HepG2 (cell line): Measurements from ENCODE around the gene LRP5. TPM values are rescaled to one million over a fixed set of nuclear protein-coding genes. Genes with fewer than 3 reads are reported as not detected.
A peak's percentile ranks its signal among the peaks of the same experiment; 100 is the strongest.

Source experiments
- ATAC-seq: fragments of 200-7000 bp; cut with Tn5 transposase; 3 replicates; pipeline ENCODE4 v1.9.1; 2020; ENCODE audit warnings: mild to moderate bottlenecking, moderate library complexity
- BruUV-seq: library from RNA; stranded (reverse); fragments of 400-500 nt; replicated peaks from 2 replicates; lab custom pipeline; 2021; lab: Mats Ljungman, UMichigan
- CTCF ChIA-PET: fragments of 300-600 bp; formaldehyde crosslinking; extraction: SDS; loops from one replicate; lab custom pipeline; 2021; ENCODE audit warnings: low total read pairs, inconsistent platforms, low intra/inter-chr PET ratio; lab: Yijun Ruan, JAX
- POLR2A ChIA-PET: fragments of 350-600 bp; sonication (Branson Sonifier 250); formaldehyde crosslinking; loops from one replicate; lab custom pipeline; 2020; ENCODE audit warnings: antibody characterized with exemption, inconsistent platforms; lab: Yijun Ruan, JAX
- DNase-seq: peaks from one replicate; pipeline ENCODE4 v3.0.0-alpha.2; 2015; ENCODE audit warnings: low spot score
- FAIRE-seq: peaks from 3 replicates; lab custom pipeline; 2011; peaks lifted over from hg19 to GRCh38; lab: Jason Lieb, UNC
- H2AFZ ChIP-seq: one replicate; pipeline ENCODE4 v1.6.1; 2011; ENCODE audit warnings: low read length, inconsistent platforms
- H3K27ac ChIP-seq: fragments of 300-600 bp; 3 replicates; pipeline ENCODE4 v1.8.0; 2011; ENCODE audit warnings: mixed run types, mild to moderate bottlenecking, mixed read lengths, low read length, inconsistent platforms; ENCODE audit not compliant: insufficient read depth; ENCODE audit errors: extremely low read length
- H3K27me3 ChIP-seq, 2 experiments: fragments of 200-600 bp in 1 of 2; 2 replicates in 1 of 2; 3 replicates in 1 of 2; pipeline versions ENCODE4 v1.6.0 to v1.8.0; 2011; ENCODE audit warnings: low read length in 2 of 2, mild to moderate bottlenecking in 2 of 2, moderate library complexity in 2 of 2, inconsistent platforms in 1 of 2; ENCODE audit not compliant: insufficient read depth in 2 of 2, control insufficient read depth in 1 of 2
- H3K36me3 ChIP-seq, 2 experiments: fragments of 200-600 bp in 1 of 2; replicated peaks in 1 of 2; 2 replicates in 1 of 2; 3 replicates in 1 of 2; pipeline versions ENCODE4 v1.5.1 to v1.8.0; 2011; ENCODE audit warnings: low read length in 2 of 2, inconsistent platforms in 1 of 2; ENCODE audit not compliant: insufficient read depth in 2 of 2, control insufficient read depth in 1 of 2
- H3K4me1 ChIP-seq: 2 replicates; pipeline ENCODE4 v1.5.1; 2012; ENCODE audit warnings: low read length, inconsistent platforms; ENCODE audit not compliant: insufficient read depth
- H3K4me2 ChIP-seq: 2 replicates; pipeline ENCODE4 v1.6.0; 2011; ENCODE audit warnings: low read depth, low read length, inconsistent platforms
- H3K4me3 ChIP-seq, 3 experiments: fragments of 200-600 bp in 1 of 3; sonication (generic), shearing (Covaris generic) in 1 of 3; replicated peaks in 1 of 3; 2 replicates each; pipeline ENCODE4 v1.5.1; 2011 to 2016; ENCODE audit warnings: low read length in 3 of 3, inconsistent platforms in 2 of 3, low read depth in 2 of 3, mild to moderate bottlenecking in 2 of 3, control low read depth in 1 of 3, mixed read lengths in 1 of 3; ENCODE audit not compliant: insufficient read depth in 1 of 3
- H3K79me2 ChIP-seq: one replicate; pipeline ENCODE4 v1.6.1; 2011; ENCODE audit warnings: low read length, inconsistent platforms; ENCODE audit not compliant: insufficient read depth
- H3K9ac ChIP-seq: 2 replicates; pipeline ENCODE4 v1.6.0; 2011; ENCODE audit warnings: mild to moderate bottlenecking, low read depth, low read length, inconsistent platforms; ENCODE audit not compliant: insufficient read depth
- H3K9me3 ChIP-seq: 2 replicates; pipeline ENCODE4 v1.5.1; 2012; ENCODE audit warnings: mild to moderate bottlenecking, low read length
- H4K20me1 ChIP-seq: 2 replicates; pipeline ENCODE4 v1.6.0; 2011; ENCODE audit warnings: inconsistent platforms, mild to moderate bottlenecking, low read length, moderate library complexity; ENCODE audit not compliant: insufficient read depth
- AGO2 ChIP-seq: fragments of 200-400 bp; formaldehyde crosslinking; optimal IDR thresholded peaks from 2 replicates; pipeline ENCODE3; 2017; ENCODE audit warnings: mild to moderate bottlenecking, low read depth, low read length, moderate library complexity
- CEBPB ChIP-seq: IDR thresholded peaks from 2 replicates; pipeline ENCODE4 v1.6.1; 2011; ENCODE audit warnings: low read depth, low read length, improper control_type of control experiment, borderline replicate concordance
- DR1 ChIP-seq: sonication (generic); formaldehyde crosslinking; IDR thresholded peaks from 2 replicates; pipeline ENCODE4 v1.8.0; 2021; ENCODE audit warnings: mild to moderate bottlenecking, missing genetic modification reagents, inconsistent platforms
- EED ChIP-seq: sonication (generic); formaldehyde crosslinking; IDR thresholded peaks from 2 replicates; pipeline ENCODE4 v1.5.0; 2020; ENCODE audit warnings: mild to moderate bottlenecking, missing genetic modification reagents
- FOXO1 ChIP-seq: sonication (generic); formaldehyde crosslinking; IDR thresholded peaks from 2 replicates; pipeline ENCODE4 v1.4.0; 2020; ENCODE audit warnings: missing genetic modification reagents
- HNRNPK ChIP-seq: fragments of 200-400 bp; formaldehyde crosslinking; IDR thresholded peaks from 2 replicates; pipeline ENCODE4 v1.6.1; 2018; ENCODE audit warnings: low read length, low read depth, moderate library complexity, mild to moderate bottlenecking; ENCODE audit not compliant: poor library complexity, severe bottlenecking
- NRL ChIP-seq: sonication (generic); formaldehyde crosslinking; IDR thresholded peaks from 2 replicates; pipeline ENCODE4 v1.5.0; 2020; ENCODE audit warnings: missing genetic modification reagents, mild to moderate bottlenecking, moderate library complexity, borderline replicate concordance
- RARG ChIP-seq: sonication (generic); formaldehyde crosslinking; IDR thresholded peaks from 2 replicates; pipeline ENCODE4 v1.4.0; 2020; ENCODE audit warnings: low read depth, mild to moderate bottlenecking, missing genetic modification reagents
- RCOR2 ChIP-seq: IDR thresholded peaks from 2 replicates; pipeline ENCODE4 v1.6.1; 2016; ENCODE audit warnings: missing biosample characterization, missing genetic modification reagents
- RFXAP ChIP-seq: sonication (generic); formaldehyde crosslinking; IDR thresholded peaks from 2 replicates; pipeline ENCODE4 v1.4.0; 2020; ENCODE audit warnings: missing genetic modification reagents, borderline replicate concordance
- ZFP91 ChIP-seq: sonication (generic); formaldehyde crosslinking; IDR thresholded peaks from 2 replicates; pipeline ENCODE4 v1.9.0; 2022; ENCODE audit warnings: missing genetic modification reagents, mild to moderate bottlenecking, borderline replicate concordance
- ZNF180 ChIP-seq: sonication (generic); formaldehyde crosslinking; IDR thresholded peaks from 2 replicates; pipeline ENCODE4 v1.4.0; 2020; ENCODE audit warnings: low read depth, missing genetic modification reagents, borderline replicate concordance
- ZNF329 ChIP-seq: sonication (generic); formaldehyde crosslinking; IDR thresholded peaks from 2 replicates; pipeline ENCODE4 v1.9.0; 2021; ENCODE audit warnings: low read depth, mild to moderate bottlenecking, missing genetic modification reagents
- ZNF331 ChIP-seq: sonication (generic); formaldehyde crosslinking; IDR thresholded peaks from 2 replicates; pipeline ENCODE4 v1.4.0; 2020; ENCODE audit warnings: missing genetic modification reagents
- ZNF549 ChIP-seq: sonication (generic); formaldehyde crosslinking; IDR thresholded peaks from 2 replicates; pipeline ENCODE4 v1.5.0; 2020; ENCODE audit warnings: missing genetic modification reagents
- ZNF841 ChIP-seq: sonication (generic); formaldehyde crosslinking; IDR thresholded peaks from 2 replicates; pipeline ENCODE4 v1.8.1; 2023; ENCODE audit warnings: missing genetic modification reagents, borderline replicate concordance
- WGBS: methylation state at CpG from one replicate; pipeline ENCODE4 v1.1.6; 2017; ENCODE audit warnings: low lambda C conversion rate; 5-methylcytosine and 5-hydroxymethylcytosine counted together
- in situ Hi-C: cut with HindIII; loops from 2 replicates; pipeline ENCODE4 v1.10.0; 2017; ENCODE audit warnings: low pct_unique_long_range_greater_than_20kb; ENCODE audit not compliant: extremely low pct_ligation_motif_present
- intact Hi-C: fragments of 100-400 bp; cut with micrococcal nuclease; formaldehyde crosslinking; loops from one replicate; pipeline ENCODE4 v1.10.0; 2022; ENCODE audit not compliant: unreplicated experiment
- polyA plus RNA-seq, 8 experiments: library from polyadenylated mRNA; depleted of rRNA in 3 of 8; stranded (reverse) in 7 of 8; unstranded in 1 of 8; fragments of >200 nt; fragmentation: Illumina TruSeq in 4 of 8; extraction: Trizol in 4 of 8; gene quantifications; 2 replicates each; pipeline versions ENCODE4 v1.2.1 to v1.2.3, GENCODE V29; 2011 to 2016; ENCODE audit warnings: low read depth in 4 of 8, missing spikeins in 1 of 8, mixed read lengths in 1 of 8; ENCODE audit not compliant: insufficient read depth in 1 of 8
- total RNA-seq, 5 experiments: library from RNA; depleted of rRNA; stranded (reverse); fragments of >200 nt; fragmentation: Illumina TruSeq; extraction: Trizol; gene quantifications; 2 replicates each; pipeline ENCODE4 v1.2.3, GENCODE V29; 2016; ENCODE audit warnings: low read depth in 1 of 5
- TF ChIP-seq, protein P1 (sequence below): sonication (generic); formaldehyde crosslinking; IDR thresholded peaks from 2 replicates; pipeline ENCODE4 v1.8.1; 2023; ENCODE audit warnings: mild to moderate bottlenecking, missing genetic modification reagents, borderline replicate concordance
- TF ChIP-seq, protein P2 (sequence below): sonication (generic); formaldehyde crosslinking; IDR thresholded peaks from 2 replicates; pipeline ENCODE4 v1.4.0; 2020; ENCODE audit warnings: missing genetic modification reagents

LRP5 gene
- total and polyA plus RNA-seq, 2 of the 13 experiments (the other 11 are each of a cell fraction or from before 2014, with no cell fraction given), result 40.4 to 64.0 TPM

GRCh38 chr11:68332186-68332585 lies 19.8 kb downstream of the LRP5 start:
- Histone ChIP-seq H3K4me1 (peaks cover 98% of the 10 kb centered on the region), H3K36me3 (peaks cover 4 to 19% of the 10 kb centered on the region in 2 experiments), H4K20me1 (peaks cover 22% of the 10 kb centered on the region), H3K79me2 (peaks cover 97% of the 10 kb centered on the region), H3K9ac (no peak overlapping the region), H3K27ac (peak overlapping the region; percentile 82), H3K27me3 (no peaks in the 10 kb centered on the region), H3K4me3 (no peak overlapping the region), H2AFZ (no peak overlapping the region), H3K9me3 (no peaks in the 10 kb centered on the region), H3K4me2 (no peak overlapping the region)
- WGBS, result 98% methylated on average over 8 of the region's 9 CpGs
- POLR2A ChIA-PET, result interaction anchor here (1.2 to 8.9 kb wide), 8 partner anchors 10 to 60 kb away, joined by 3 to 106 read pairs (median 6); partner anchors contain the start of genes C11orf24 and LRP5
- TF ChIP-seq ZNF549 (CRISPR knock-in tag) (no peak), EED (CRISPR knock-in tag) (no peak), NRL (CRISPR knock-in tag) (peak; percentile 12; the same call in 1 of the 2 replicates), AGO2 (peak; percentile 47), ZNF841 (CRISPR knock-in tag) (no peak), DR1 (no peak)
- TF ChIP-seq, protein P1, sequence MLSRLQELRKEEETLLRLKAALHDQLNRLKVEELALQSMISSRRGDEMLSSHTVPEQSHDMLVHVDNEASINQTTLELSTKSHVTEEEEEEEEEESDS (CRISPR knock-in tag), result no peak
- in situ Hi-C loops, result no loop called here
- DNase-seq (no peak), ATAC-seq (no peak), FAIRE-seq (no peak)
- BruUV-seq, result no TSS peak
- intact Hi-C loops, result no loop called here
- CTCF ChIA-PET, result no interaction called here

GRCh38 chr11:68333173-68333572 lies 20.8 kb downstream of the LRP5 start:
- WGBS, result 97% methylated on average over 4 of the region's 4 CpGs
- FAIRE-seq (no peak), ATAC-seq (no peak), DNase-seq (no peak)
- H3K4me3 ChIP-seq, result no peak overlapping the region
- peaks cover 10 to 28% of the 10 kb centered on the region in 2 experiments for H3K36me3 ChIP-seq
- H3K4me1 ChIP-seq, result peaks cover 98% of the 10 kb centered on the region
- BruUV-seq, result no TSS peak
- peaks cover 32% of the 10 kb centered on the region for H4K20me1 ChIP-seq
- H3K27ac ChIP-seq, result no peak overlapping the region
- ChIA-PET CTCF (no interaction called here), POLR2A (interaction anchor here (1.3 to 8.9 kb wide), 4 partner anchors 19 to 61 kb away, joined by 3 to 106 read pairs (median 18); partner anchors contain the start of gene LRP5)
- no peaks in the 10 kb centered on the region for H3K27me3 ChIP-seq
- in situ Hi-C loops (no loop called here), intact Hi-C loops (no loop called here)
- H3K79me2 ChIP-seq, result peaks cover 97% of the 10 kb centered on the region
- no peaks in the 10 kb centered on the region for H3K9me3 ChIP-seq
- H3K4me2 ChIP-seq, result no peak overlapping the region
- no peak overlapping the region for H2AFZ ChIP-seq
- H3K9ac ChIP-seq, result no peak overlapping the region
- no peak for TF ChIP-seq RARG (CRISPR knock-in tag)
- no peak for TF ChIP-seq ZFP91 (CRISPR knock-in tag)
- TF ChIP-seq ZNF331 (CRISPR knock-in tag), result no peak
- TF ChIP-seq, protein P2, sequence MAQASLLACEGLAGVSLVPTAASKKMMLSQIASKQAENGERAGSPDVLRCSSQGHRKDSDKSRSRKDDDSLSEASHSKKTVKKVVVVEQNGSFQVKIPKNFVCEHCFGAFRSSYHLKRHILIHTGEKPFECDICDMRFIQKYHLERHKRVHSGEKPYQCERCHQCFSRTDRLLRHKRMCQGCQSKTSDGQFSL (CRISPR knock-in tag), result no peak
- no peak for TF ChIP-seq ZNF329 (CRISPR knock-in tag)
- no peak for TF ChIP-seq RFXAP (CRISPR knock-in tag)
- TF ChIP-seq ZNF180 (CRISPR knock-in tag), result no peak
- no peak for TF ChIP-seq HNRNPK
- no peak for TF ChIP-seq RCOR2 (CRISPR knock-in tag)
- TF ChIP-seq CEBPB, result no peak
- no peak for TF ChIP-seq FOXO1 (CRISPR knock-in tag)
